AML-193 (cell line): Measurements from ENCODE around the gene HUS1B.

ENCODE experiments used
- DNase-seq, 2 experiments: peaks; one replicate each; lab custom pipeline; 2025; lab: John Stamatoyannopoulos, UW

HUS1B gene

GRCh38 chr6:621931-622330 lies 35.0 kb downstream of the HUS1B start:
- no peak for DNase-seq

GRCh38 chr6:620950-621349 lies 36.0 kb downstream of the HUS1B start:
- no peak for DNase-seq

- DNase-seq, result no peak
Observed at GRCh38 chr6:620166-620565, 36.7 kb downstream of the HUS1B start.

- DNase-seq, result no peak
Observed at GRCh38 chr6:617456-618100, 39.3 kb downstream of the HUS1B start.

GRCh38 chr6:613981-614380 lies 42.9 kb downstream of the HUS1B start:
- no peak for DNase-seq

GRCh38 chr6:611928-612327 lies 45.0 kb downstream of the HUS1B start:
- DNase-seq, result no peak

- DNase-seq, result peak; percentile 92 to 93
Observed at GRCh38 chr6:610882-611281, 46.0 kb downstream of the HUS1B start.

- no peak for DNase-seq
Observed at GRCh38 chr6:609905-610304, 47.0 kb downstream of the HUS1B start.

- DNase-seq, result no peak
Observed at GRCh38 chr6:606829-607379, 50.0 kb downstream of the HUS1B start.
